ENCODE measurements around the gene MICOS13. TPM values are rescaled to one million over a fixed set of nuclear protein-coding genes. Genes with fewer than 3 reads are reported as not detected.

The MICOS13 gene
- total and polyA plus RNA-seq, 2 experiments from 2014 or later, result 15.5 to 54.6 TPM

- Histone ChIP-seq H3K4me1 (ENCODE audit: insufficient read depth) (peaks cover 8% of the 10 kb centered on the region), H2AFZ (no peak overlapping the region), H3K79me2 (replicated peaks; ENCODE audit: insufficient read depth) (peaks cover 56% of the 10 kb centered on the region), H3K27ac (ENCODE audit: low read depth) (peak overlapping the region; percentile 89; the same call in 1 of the 2 replicates), H4K20me1 (replicated peaks; ENCODE audit: insufficient read depth) (peaks cover 31% of the 10 kb centered on the region), H3K4me2 (peak overlapping the region; percentile 99), H3K4me3 (peak overlapping the region; percentile 88), H3K9me2 (ENCODE audit: insufficient read depth) (no peaks in the 10 kb centered on the region), H3K27me3 (ENCODE audit: insufficient read depth) (no peaks in the 10 kb centered on the region), H3K36me3 (ENCODE audit: insufficient read depth) (peaks cover 4% of the 10 kb centered on the region), H3F3A (replicated peaks; ENCODE audit: low read depth) (0 out of 2 replicates have a peak, but pooled peaks cover 5% of the 10 kb centered on the region)
- H3K9me3 Mint-ChIP-seq, result no peaks in the 10 kb centered on the region
- H3K27me3 Mint-ChIP-seq (ENCODE audit: insufficient read depth, low read depth, poor library complexity), result peaks cover 22% of the 10 kb centered on the region
- DNase-seq (ENCODE audit: low spot score) (no peak), ATAC-seq (no peak)
- peaks cover 15% of the 10 kb centered on the region for H3K4me1 Mint-ChIP-seq
- peak overlapping the region; percentile 98 for H3K4me3 Mint-ChIP-seq
- H3K27ac Mint-ChIP-seq, result peak overlapping the region; percentile 98
- peaks cover 46% of the 10 kb centered on the region for H3K36me3 Mint-ChIP-seq (ENCODE audit: low read depth)
- TF ChIP-seq CREB1 (CRISPR knock-in tag; IDR thresholded peaks at IDR 0.05; ENCODE audit: low read depth), result no peak
- no peak for TF ChIP-seq STAT1 (IDR thresholded peaks at IDR 0.05; ENCODE audit: unreplicated experiment)
- TF ChIP-seq, protein P1, sequence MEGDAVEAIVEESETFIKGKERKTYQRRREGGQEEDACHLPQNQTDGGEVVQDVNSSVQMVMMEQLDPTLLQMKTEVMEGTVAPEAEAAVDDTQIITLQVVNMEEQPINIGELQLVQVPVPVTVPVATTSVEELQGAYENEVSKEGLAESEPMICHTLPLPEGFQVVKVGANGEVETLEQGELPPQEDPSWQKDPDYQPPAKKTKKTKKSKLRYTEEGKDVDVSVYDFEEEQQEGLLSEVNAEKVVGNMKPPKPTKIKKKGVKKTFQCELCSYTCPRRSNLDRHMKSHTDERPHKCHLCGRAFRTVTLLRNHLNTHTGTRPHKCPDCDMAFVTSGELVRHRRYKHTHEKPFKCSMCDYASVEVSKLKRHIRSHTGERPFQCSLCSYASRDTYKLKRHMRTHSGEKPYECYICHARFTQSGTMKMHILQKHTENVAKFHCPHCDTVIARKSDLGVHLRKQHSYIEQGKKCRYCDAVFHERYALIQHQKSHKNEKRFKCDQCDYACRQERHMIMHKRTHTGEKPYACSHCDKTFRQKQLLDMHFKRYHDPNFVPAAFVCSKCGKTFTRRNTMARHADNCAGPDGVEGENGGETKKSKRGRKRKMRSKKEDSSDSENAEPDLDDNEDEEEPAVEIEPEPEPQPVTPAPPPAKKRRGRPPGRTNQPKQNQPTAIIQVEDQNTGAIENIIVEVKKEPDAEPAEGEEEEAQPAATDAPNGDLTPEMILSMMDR (conservative IDR thresholded peaks at IDR 0.05; ENCODE audit: low read depth in 2 of 2), result no peak
- TF ChIP-seq POLR2AphosphoS5 (IDR thresholded peaks at IDR 0.05; ENCODE audit: low read depth), result no peak
These were observed 37.8 kb upstream of the MICOS13 start for GRCh38 chr19:5718037-5718578.

GRCh38 chr19:5717215-5717935 is 37.1 kb upstream of the MICOS13 start:
- Histone ChIP-seq H3F3A (replicated peaks; ENCODE audit: low read depth) (peaks cover 6% of the 10 kb centered on the region; the same call in 1 of the 2 replicates), H3K79me2 (replicated peaks; ENCODE audit: insufficient read depth) (peaks cover 56% of the 10 kb centered on the region), H3K36me3 (ENCODE audit: insufficient read depth) (peaks cover 4% of the 10 kb centered on the region), H3K27ac (ENCODE audit: low read depth) (no peak overlapping the region), H3K4me3 (no peak overlapping the region), H3K9me2 (ENCODE audit: insufficient read depth) (no peaks in the 10 kb centered on the region), H4K20me1 (replicated peaks; ENCODE audit: insufficient read depth) (peaks cover 31% of the 10 kb centered on the region), H3K4me2 (no peak overlapping the region; the same call in 1 of the 2 replicates), H3K4me1 (ENCODE audit: insufficient read depth) (peaks cover 8% of the 10 kb centered on the region), H3K27me3 (ENCODE audit: insufficient read depth) (no peaks in the 10 kb centered on the region), H2AFZ (no peak overlapping the region)
- DNase-seq (ENCODE audit: low spot score) (no peak), ATAC-seq (no peak)
- peak overlapping the region; percentile 83; the same call in 1 of the 2 replicates for H3K27ac Mint-ChIP-seq
- H3K4me3 Mint-ChIP-seq, result peak overlapping the region; percentile 98
- peaks cover 22% of the 10 kb centered on the region for H3K27me3 Mint-ChIP-seq (ENCODE audit: insufficient read depth, low read depth, poor library complexity)
- no peaks in the 10 kb centered on the region for H3K9me3 Mint-ChIP-seq
- H3K36me3 Mint-ChIP-seq (ENCODE audit: low read depth), result peaks cover 53% of the 10 kb centered on the region
- H3K4me1 Mint-ChIP-seq, result peaks cover 15% of the 10 kb centered on the region
- TF ChIP-seq ZNF114 (CRISPR knock-in tag; IDR thresholded peaks at IDR 0.05) (no peak), EZH2 (IDR thresholded peaks at IDR 0.05; ENCODE audit: low read depth, unreplicated experiment) (no peak), NANOG (IDR thresholded peaks at IDR 0.05; ENCODE audit: borderline replicate concordance) (no peak), CREB1 (CRISPR knock-in tag; IDR thresholded peaks at IDR 0.05; ENCODE audit: low read depth) (no peak)
- TF ChIP-seq, protein P2, sequence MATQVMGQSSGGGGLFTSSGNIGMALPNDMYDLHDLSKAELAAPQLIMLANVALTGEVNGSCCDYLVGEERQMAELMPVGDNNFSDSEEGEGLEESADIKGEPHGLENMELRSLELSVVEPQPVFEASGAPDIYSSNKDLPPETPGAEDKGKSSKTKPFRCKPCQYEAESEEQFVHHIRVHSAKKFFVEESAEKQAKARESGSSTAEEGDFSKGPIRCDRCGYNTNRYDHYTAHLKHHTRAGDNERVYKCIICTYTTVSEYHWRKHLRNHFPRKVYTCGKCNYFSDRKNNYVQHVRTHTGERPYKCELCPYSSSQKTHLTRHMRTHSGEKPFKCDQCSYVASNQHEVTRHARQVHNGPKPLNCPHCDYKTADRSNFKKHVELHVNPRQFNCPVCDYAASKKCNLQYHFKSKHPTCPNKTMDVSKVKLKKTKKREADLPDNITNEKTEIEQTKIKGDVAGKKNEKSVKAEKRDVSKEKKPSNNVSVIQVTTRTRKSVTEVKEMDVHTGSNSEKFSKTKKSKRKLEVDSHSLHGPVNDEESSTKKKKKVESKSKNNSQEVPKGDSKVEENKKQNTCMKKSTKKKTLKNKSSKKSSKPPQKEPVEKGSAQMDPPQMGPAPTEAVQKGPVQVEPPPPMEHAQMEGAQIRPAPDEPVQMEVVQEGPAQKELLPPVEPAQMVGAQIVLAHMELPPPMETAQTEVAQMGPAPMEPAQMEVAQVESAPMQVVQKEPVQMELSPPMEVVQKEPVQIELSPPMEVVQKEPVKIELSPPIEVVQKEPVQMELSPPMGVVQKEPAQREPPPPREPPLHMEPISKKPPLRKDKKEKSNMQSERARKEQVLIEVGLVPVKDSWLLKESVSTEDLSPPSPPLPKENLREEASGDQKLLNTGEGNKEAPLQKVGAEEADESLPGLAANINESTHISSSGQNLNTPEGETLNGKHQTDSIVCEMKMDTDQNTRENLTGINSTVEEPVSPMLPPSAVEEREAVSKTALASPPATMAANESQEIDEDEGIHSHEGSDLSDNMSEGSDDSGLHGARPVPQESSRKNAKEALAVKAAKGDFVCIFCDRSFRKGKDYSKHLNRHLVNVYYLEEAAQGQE (IDR thresholded peaks at IDR 0.05; ENCODE audit: unreplicated experiment), result no peak
- TF ChIP-seq, protein P3, sequence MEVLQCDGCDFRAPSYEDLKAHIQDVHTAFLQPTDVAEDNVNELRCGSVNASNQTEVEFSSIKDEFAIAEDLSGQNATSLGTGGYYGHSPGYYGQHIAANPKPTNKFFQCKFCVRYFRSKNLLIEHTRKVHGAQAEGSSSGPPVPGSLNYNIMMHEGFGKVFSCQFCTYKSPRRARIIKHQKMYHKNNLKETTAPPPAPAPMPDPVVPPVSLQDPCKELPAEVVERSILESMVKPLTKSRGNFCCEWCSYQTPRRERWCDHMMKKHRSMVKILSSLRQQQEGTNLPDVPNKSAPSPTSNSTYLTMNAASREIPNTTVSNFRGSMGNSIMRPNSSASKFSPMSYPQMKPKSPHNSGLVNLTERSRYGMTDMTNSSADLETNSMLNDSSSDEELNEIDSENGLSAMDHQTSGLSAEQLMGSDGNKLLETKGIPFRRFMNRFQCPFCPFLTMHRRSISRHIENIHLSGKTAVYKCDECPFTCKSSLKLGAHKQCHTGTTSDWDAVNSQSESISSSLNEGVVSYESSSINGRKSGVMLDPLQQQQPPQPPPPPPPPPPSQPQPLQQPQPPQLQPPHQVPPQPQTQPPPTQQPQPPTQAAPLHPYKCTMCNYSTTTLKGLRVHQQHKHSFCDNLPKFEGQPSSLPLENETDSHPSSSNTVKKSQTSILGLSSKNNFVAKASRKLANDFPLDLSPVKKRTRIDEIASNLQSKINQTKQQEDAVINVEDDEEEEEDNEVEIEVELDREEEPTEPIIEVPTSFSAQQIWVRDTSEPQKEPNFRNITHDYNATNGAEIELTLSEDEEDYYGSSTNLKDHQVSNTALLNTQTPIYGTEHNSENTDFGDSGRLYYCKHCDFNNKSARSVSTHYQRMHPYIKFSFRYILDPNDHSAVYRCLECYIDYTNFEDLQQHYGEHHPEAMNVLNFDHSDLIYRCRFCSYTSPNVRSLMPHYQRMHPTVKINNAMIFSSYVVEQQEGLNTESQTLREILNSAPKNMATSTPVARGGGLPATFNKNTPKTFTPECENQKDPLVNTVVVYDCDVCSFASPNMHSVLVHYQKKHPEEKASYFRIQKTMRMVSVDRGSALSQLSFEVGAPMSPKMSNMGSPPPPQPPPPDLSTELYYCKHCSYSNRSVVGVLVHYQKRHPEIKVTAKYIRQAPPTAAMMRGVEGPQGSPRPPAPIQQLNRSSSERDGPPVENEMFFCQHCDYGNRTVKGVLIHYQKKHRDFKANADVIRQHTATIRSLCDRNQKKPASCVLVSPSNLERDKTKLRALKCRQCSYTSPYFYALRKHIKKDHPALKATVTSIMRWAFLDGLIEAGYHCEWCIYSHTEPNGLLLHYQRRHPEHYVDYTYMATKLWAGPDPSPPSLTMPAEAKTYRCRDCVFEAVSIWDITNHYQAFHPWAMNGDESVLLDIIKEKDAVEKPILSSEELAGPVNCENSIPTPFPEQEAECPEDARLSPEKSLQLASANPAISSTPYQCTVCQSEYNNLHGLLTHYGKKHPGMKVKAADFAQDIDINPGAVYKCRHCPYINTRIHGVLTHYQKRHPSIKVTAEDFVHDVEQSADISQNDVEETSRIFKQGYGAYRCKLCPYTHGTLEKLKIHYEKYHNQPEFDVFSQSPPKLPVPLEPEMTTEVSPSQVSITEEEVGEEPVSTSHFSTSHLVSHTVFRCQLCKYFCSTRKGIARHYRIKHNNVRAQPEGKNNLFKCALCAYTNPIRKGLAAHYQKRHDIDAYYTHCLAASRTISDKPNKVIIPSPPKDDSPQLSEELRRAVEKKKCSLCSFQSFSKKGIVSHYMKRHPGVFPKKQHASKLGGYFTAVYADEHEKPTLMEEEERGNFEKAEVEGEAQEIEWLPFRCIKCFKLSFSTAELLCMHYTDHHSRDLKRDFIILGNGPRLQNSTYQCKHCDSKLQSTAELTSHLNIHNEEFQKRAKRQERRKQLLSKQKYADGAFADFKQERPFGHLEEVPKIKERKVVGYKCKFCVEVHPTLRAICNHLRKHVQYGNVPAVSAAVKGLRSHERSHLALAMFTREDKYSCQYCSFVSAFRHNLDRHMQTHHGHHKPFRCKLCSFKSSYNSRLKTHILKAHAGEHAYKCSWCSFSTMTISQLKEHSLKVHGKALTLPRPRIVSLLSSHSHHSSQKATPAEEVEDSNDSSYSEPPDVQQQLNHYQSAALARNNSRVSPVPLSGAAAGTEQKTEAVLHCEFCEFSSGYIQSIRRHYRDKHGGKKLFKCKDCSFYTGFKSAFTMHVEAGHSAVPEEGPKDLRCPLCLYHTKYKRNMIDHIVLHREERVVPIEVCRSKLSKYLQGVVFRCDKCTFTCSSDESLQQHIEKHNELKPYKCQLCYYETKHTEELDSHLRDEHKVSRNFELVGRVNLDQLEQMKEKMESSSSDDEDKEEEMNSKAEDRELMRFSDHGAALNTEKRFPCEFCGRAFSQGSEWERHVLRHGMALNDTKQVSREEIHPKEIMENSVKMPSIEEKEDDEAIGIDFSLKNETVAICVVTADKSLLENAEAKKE (CRISPR knock-in tag; IDR thresholded peaks at IDR 0.05), result no peak

All from GM23338 (cell line).